AG09319 (cell line): ENCODE data around the gene TSHB.
"Not testable (repeated sequence)": the region's sequence is repeated elsewhere in the genome, so short reads cannot be mapped to it uniquely, and the experiment has no call there.

Source experiments
- DNase-seq: peaks from one replicate; pipeline ENCODE4 v3.0.0-alpha.2; 2010; ENCODE audit warnings: low read depth; ENCODE audit errors: extremely low read depth
- TF ChIP-seq, protein P1 (sequence below): IDR thresholded peaks from 2 replicates; pipeline ENCODE4 v1.5.1; 2011; ENCODE audit warnings: low read depth, mild to moderate bottlenecking, inconsistent platforms, low read length, moderate library complexity

Gene TSHB

DNA sequence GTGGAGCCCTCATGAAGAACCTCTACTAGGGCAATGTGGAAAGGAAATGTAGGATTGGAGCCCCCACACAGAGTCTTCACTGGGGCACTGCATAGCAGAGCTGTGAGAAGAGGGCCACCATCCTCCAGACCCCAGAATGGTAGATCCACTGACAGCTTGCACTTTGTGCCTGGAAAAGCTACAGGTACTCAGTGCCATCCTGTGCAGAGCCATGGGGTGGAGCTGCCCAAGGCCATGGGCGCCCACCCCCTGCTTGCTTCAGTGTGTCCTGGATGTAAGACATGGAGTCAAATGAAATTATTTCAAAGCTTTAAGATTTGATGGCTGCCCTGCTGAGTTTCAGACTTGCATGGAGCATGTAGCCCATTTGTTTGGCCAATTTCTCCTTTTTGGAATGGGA, 17.2 kb upstream of the TSHB start:
- TF ChIP-seq, protein P1, sequence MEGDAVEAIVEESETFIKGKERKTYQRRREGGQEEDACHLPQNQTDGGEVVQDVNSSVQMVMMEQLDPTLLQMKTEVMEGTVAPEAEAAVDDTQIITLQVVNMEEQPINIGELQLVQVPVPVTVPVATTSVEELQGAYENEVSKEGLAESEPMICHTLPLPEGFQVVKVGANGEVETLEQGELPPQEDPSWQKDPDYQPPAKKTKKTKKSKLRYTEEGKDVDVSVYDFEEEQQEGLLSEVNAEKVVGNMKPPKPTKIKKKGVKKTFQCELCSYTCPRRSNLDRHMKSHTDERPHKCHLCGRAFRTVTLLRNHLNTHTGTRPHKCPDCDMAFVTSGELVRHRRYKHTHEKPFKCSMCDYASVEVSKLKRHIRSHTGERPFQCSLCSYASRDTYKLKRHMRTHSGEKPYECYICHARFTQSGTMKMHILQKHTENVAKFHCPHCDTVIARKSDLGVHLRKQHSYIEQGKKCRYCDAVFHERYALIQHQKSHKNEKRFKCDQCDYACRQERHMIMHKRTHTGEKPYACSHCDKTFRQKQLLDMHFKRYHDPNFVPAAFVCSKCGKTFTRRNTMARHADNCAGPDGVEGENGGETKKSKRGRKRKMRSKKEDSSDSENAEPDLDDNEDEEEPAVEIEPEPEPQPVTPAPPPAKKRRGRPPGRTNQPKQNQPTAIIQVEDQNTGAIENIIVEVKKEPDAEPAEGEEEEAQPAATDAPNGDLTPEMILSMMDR: no peak
- DNase-seq: no peak

DNA sequence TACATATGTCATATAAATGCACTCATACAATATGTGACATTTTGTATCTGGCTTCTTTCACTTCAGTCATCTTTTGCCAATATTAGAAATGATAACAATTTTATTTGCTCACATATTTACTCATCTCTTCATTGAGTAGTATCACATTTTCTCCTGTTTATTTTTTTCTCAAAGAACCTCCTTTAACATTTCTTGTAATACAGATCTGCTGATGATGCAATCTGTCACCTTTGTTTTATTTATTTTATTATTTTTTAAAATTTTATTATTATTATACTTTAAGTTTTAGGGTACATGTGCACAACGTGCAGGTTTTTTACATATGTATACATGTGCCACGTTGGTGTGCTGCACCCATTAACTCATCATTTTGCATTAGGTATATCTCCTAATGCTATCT, 15.8 kb upstream of the TSHB start:
- TF ChIP-seq, protein P1: no peak
- DNase-seq: no peak

DNA sequence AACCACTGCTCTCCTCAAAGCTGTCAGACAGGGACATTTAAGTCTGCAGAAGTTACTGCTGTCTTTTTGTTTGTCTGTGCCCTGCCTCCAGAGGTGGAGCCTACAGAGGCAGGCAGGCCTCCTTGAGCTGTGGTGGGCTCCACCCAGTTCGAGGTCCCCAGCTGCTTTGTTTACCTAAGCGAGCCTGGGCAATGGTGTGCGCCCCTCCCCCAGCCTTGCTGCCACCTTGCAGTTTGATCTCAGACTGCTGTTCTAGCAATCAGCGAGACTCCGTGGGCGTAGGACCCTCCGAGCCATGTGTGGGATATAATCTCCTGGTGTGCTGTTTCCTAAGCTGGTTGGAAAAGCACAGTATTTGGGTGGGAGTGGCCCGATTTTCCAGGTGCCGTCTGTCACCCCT, 10.1 kb upstream of the TSHB start:
- not testable (repeated sequence) for DNase-seq

DNA sequence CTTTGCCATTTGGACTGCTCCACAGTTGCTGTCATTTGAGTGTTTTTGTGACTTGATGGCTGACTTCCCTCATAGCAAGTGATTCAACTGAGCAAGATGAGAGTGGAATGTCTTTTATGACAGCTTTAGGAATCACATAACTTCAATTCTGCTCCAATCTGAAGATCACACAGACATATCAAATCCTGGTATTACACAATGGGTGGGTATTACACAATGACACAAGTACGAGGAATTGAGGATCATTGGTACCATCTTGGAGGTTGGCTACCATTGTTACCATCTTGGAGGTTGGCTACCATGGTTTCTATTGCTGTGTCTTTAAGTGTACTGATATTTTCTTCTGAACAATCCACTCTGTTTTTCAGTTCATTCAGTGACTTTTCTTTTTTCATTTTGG, 8.5 kb upstream of the TSHB start:
- DNase-seq: no peak
- TF ChIP-seq, protein P1: no peak

DNA sequence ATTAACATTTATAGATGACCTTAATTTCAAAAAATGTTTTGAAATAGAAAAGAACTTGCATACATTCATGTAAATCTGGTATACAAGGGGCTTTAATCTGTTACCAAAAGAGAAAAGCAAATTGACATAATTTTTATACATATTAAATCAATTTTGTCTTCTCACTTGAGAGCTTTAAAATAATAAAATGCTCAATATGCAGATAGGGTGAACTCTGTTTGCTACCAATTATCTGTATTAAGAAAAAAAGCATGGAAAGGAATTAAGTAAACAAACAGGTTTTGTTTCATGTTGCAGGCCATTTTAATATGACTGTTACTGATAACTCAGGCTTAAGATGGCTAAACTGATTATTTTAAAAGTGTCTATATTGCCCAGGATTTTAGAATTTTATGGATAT, 6.0 kb upstream of the TSHB start:
- no peak for DNase-seq

DNA sequence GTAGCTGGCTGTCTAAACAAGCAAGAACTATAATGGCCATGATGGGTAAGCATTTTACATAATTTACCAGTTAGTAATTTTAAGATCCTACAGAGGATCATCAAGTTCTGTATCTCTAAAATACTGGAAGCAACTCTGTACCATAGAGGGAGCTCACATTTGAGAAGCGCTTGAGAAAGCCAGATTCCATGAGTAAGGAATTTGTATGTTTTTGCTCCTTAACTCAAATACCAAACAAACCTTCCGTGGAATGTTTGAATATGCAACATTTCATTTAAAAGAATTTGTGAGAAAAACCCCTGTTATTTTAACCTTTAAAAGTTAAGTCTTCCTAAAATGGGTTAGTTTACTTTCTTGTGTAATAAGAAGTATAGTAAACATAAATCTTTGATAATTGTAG, 2.0 kb downstream of the TSHB start:
- DNase-seq: no peak
- TF ChIP-seq, protein P1: no peak

More for the DNA sequence above, 6.0 kb upstream of the TSHB start:
- TF ChIP-seq, protein P1: no peak

DNA sequence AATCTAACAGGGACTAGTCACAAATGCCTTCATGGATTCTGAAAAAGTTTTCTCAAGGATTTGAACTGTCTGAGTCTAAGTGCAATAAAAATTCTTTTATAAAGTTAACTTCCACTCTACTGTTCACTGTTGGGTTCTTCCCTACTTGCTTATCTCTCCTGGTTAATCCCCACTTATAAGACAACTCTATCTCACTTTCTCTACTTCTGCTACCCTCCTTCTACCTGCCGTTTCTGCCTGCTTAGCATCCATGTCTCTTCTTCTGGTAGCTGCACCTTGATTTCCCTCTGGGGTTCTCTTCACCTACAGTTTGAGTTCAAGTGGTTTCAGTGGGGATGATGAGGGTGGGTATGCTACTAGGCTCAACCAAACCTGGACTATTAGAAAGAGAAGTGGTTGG, 6.0 kb downstream of the TSHB start:
- no peak for DNase-seq
- TF ChIP-seq, protein P1: no peak

DNA sequence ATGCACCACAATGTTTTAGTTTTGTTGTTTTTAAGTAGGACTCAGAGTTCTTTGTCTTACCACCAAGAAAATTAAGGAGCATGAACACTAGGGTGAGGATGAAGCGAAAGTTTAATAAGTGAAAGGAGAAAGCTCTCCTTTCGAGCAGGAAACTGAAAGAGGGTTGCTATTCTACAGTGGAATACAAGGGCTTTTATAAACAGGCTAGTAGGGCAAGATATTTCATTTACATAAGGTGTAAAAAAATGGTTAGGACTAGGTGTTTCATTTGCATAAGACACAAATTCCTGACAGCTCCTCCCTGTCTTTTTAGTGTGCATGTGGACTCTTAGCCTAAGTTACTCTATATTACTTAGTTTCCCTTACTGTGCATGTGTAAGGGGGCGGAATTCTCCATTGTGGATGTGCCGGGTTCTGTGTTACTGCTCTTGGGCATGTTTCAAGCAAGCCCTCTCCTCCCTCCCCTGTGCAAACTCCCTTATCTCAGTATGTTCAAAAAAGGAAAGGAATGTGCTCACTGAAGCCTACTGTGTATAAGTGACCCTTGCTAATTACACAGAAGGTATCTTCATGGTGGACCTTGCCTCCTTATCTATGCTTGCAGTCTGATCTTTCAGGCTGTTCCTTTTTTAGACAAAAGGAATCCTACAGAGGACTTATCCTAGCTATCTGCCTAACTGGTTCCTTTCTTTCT, 7.3 kb downstream of the TSHB start:
- no peak for DNase-seq
- TF ChIP-seq, protein P1: no peak
